Hematopoietic multipotent progenitor cell treated with erythropoietin and hydrocortisone succinate and interleukin-3 and kit ligand, for 6 days (in vitro differentiated cells): ENCODE results near the gene CAMTA1.

Experiments
- DNase-seq: peaks from one replicate; pipeline ENCODE4 v3.0.0-alpha.2; 2015

The CAMTA1 gene

DNA sequence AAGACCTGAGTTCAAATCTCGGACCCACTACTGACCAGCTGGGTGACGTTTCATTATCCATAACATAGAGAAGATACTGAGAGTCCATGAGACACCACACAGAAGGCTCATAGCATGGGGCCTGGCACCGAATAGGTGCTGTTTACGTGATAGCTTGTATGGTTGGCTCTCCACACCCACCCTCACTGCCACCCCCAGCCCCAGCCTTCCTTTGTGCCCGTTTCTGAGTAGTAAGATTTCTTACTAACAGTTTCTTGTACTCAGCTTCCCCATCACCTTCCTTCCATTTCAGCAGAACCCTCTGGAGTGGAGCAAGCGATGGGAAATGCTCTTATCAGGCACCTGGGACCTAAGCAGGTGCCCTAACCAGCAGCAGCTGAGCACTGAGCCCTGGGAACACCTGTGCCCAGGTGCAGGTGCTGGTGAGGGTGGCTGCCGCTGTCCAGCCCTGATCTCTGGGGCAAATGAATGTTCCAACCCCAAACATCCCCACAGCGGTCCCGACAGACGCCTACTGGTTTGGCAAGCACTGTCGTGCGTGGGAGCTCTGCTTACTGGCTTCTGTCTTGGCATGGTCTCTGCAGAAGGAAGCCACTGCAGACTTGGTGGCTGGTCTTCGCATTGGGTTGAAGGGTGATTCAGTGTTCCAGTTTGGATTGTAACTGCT lies 225.4 kb downstream of the CAMTA1 start:
- DNase-seq: no peak

- DNase-seq: no peak
Measured at GRCh38 chr1:7011826-7012225, 226.6 kb downstream of the CAMTA1 start.

GRCh38 chr1:7012461-7012924 lies 227.2 kb downstream of the CAMTA1 start:
- no peak for DNase-seq

DNA sequence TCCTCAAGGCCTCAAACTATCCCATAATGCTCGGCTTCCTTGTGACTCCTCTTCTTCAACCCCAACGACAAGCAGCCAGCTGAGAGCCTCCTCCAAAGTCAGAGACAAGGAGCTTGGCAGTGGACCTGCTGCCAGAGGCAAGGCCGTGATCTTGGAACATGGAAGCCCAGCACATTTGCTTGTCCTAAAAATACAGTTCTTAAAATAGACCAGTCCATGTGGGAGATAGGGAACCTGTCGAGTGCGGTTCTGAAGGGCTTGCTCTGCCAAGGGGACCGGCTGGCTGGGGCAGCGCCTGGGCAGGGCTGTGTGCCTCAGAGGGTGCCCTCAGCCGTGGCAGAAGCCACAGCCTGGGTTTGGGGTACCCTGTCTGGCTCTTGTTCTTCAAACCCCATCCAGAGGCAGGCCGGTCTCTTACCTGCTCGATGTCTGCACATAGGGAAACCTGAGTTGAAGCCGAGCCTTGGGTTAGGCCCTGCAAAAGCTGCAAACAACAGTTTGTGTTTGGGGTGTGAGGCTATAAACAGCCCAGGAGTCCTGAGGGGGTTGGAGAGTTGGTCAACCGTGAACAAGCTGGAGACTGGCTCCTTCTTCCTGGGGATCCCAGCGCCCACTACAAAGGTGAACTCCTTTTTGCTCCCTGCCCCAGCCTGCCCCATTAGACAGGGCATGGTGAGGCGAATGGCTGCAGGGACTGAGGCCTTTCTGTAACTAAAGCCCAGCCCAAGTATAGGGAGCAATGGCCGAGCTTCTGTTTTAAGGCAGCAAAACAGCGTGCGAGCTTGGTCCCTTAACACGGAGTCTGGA lies 228.8 kb downstream of the CAMTA1 start:
- no peak for DNase-seq

DNA sequence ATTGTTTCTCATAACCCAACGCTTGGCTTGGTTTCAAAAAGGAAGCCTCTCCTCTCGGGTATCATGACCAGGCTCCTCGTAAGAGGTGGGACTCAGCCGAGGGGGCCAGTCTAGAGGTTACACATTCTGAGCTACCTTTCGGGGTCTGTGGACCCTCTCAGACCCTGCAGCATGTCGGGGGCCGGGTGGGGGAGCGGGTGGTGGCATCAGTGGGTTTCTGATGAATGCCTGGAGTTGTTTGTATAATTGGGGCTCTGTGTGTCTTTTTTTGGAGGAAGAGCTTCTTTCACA lies 229.3 kb downstream of the CAMTA1 start:
- no peak for DNase-seq

GRCh38 chr1:7015022-7015421 lies 229.8 kb downstream of the CAMTA1 start:
- no peak for DNase-seq

- DNase-seq: no peak
Measured at GRCh38 chr1:7018351-7018750, 233.1 kb downstream of the CAMTA1 start.

GRCh38 chr1:7018826-7019225 lies 233.6 kb downstream of the CAMTA1 start:
- no peak for DNase-seq

GRCh38 chr1:7019510-7019909 lies 234.3 kb downstream of the CAMTA1 start:
- no peak for DNase-seq

DNA sequence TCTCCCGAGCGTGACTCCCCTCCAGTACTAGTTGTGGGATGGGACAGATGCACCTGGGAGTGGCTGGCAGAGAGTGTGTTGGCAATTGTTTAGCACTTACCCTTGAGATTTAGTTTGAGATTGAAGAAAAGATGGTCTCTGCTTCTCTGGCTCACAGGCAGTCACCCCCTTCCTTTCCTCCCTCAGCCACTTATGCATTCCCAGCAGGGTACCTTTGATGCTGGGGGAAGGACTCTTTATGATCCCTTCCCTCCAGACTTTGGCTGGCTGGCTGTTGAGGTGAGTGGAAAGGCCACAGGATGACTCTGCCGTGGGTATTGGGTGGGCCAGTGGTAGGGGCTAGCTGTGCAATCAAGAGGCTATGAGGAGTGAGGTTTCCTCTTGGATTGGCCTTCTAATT lies 236.8 kb downstream of the CAMTA1 start:
- no peak for DNase-seq

DNA sequence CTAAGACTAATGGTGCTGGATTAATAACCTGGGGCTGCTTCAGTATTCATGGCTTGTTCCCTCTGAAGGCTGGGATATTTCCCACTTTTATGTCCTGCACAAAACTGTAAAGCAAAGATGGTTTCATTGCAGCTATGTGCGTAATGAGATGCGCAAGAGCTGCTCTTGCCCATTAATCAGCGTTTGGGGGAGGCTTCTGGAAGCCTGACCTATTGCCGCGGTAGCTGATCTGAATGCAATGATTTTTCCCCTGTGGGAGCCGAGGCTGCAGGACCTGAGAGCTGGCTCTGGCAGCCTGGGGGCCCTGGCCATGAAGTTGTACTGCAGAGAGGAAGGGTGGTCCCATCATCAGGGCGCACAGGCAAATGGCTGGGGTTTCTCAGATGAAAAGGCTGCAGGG lies 239.8 kb downstream of the CAMTA1 start:
- no peak for DNase-seq

GRCh38 chr1:7026169-7026568 lies 240.9 kb downstream of the CAMTA1 start:
- DNase-seq: no peak

GRCh38 chr1:7032992-7033391 lies 247.7 kb downstream of the CAMTA1 start:
- DNase-seq: no peak

- no peak for DNase-seq
Measured at GRCh38 chr1:7036386-7036785, 251.1 kb downstream of the CAMTA1 start.

GRCh38 chr1:7039590-7040220 lies 254.5 kb downstream of the CAMTA1 start:
- no peak for DNase-seq

DNA sequence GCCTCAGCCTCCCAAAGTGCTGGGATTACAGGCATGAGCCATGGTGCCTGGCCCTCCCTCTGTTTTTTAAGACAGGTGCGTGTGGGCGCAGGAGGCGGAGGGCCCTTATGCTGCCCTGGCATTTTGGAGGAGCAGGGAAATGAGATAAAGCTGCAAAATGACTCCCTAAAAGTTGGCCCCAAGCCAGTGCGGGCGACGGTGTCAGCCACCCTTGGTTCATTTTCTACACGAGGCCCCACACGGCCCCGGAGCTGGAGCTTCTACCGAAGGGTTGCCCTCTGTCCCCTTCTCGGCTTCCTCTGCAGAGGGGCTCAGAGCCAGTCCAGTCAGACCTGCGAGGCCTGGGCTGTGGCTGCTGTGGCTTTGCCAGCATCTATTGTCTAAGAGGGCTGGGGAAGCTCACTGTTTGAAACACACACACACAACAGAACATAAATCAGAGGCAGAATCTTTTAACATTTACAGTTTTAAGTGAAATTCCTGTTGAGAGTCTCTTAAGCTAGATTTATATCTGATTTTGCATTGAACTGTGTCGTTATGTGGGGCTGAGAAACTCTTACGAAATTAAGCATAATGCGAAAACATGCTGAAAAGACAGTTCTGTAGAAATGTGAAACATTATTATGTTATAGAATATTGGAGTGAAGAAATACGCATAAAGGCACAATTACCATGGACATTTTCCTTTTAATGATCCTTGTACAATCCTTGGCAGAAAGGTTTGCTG lies 255.9 kb downstream of the CAMTA1 start:
- no peak for DNase-seq

DNA sequence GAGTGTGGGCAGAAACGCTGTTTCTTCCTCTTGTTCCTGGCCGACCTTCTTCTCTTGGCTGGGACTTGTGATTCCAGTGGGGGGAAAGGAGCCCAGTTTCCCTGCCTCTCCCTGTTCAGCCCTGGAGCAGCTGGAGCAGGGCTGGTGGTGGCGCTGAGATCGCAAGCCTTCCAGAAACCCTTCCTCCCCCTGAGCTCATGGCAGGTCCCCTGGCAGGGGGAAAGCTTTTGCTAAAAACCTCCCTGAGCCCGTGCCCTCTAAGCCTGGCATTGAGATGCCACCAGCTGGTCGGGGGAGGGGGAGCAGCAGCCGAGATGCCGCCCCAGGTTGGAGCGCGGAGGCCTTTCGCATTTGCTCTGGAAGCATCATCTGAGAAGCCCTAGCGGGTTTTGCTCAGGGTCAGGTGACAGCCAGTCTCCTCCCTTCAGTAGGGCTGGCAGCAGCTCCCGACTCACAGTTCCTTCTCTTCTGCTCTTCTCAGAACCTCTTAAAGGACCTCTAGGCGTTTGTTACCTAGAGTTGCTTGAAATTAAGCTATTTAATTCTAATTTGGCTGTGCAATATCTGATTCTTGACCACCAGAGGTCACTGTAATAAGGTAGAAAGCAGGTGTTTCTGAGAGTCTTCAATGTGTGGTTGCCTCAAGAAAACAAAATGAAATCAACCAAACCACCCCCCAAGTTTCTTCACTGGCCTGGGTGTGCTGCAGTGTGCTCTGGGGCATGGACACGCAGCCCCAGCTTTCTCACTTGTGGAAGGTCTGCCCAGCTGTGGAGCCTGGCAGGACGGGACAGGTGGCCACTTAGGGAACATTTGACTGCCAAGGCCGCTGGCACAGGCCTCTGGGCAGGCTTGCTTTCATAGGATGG lies 257.3 kb downstream of the CAMTA1 start:
- DNase-seq: peak; percentile 66

DNA sequence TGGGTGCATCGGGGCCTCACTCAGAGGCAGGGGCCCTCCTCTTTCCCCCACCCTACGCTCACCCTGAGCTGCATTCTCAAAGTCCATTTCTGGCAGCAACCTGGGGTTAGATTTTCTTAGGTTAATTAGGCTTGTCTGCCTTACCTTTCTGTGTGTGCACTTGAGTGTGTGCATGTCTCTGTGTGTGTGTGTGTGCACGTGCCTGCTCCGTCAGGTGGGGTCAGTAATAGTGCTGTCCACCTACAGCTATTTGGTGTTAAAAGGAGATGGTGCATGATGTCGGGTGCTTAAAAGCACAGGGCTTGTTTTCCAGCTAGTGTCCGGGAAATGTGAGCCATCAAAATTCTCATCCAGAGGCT lies 257.9 kb downstream of the CAMTA1 start:
- no peak for DNase-seq

- DNase-seq: no peak
Measured at GRCh38 chr1:7043719-7044535, 258.7 kb downstream of the CAMTA1 start.

DNA sequence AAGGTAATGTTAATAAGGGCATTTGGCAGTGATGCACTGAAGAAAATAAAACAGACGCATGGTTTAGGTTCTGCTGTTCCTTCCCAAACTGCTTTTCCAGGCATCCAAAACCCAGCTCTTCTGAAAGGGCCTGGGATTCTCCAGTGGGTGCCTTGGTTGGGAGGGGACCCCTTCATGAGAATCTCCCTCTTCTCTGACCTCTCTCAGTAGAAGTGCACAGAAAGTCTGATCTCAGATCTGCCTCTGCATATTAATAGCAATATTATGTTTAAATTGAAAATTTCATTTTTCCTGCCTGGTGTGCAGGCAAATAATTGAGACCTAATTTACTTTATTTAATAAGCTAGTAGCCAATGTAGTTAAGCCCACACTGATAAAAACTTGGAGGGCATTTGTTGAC lies 260.6 kb downstream of the CAMTA1 start:
- DNase-seq: no peak

GRCh38 chr1:7046314-7046713 lies 261.1 kb downstream of the CAMTA1 start:
- peak; percentile 18 for DNase-seq

- DNase-seq: no peak
Measured at GRCh38 chr1:7046891-7047290, 261.6 kb downstream of the CAMTA1 start.
